Pancreas (tissue), 10 donors: ENCODE results near the gene ARHGEF38. TPM values are rescaled to one million over a fixed set of nuclear protein-coding genes. Genes with fewer than 3 reads are reported as not detected.

ENCODE experiments used
- ATAC-seq, 4 donors: fragments of 200-7000 bp; cut with Tn5 transposase; one replicate each; pipeline versions ENCODE4 v1.8.0 to v1.9.1; 2020; ENCODE audit warnings: mild to moderate bottlenecking in 4 of 4, moderate library complexity in 4 of 4
- DNase-seq, 6 donors: peaks; one replicate each; pipeline ENCODE4 v3.0.0-alpha.2; 2020
- FAIRE-seq: peaks from 2 replicates; lab custom pipeline; 2012; peaks lifted over from hg19 to GRCh38; lab: Jason Lieb, UNC
- H3K27ac ChIP-seq, 4 donors: fragments of 200-600 bp; sonication (generic); 1 replicate in 3 of 4; 2 replicates in 1 of 4; pipeline versions ENCODE4 v1.5.0 to v1.8.0; 2020
- H3K27me3 ChIP-seq, 4 donors: fragments of 200-600 bp; one replicate each; pipeline ENCODE4 v1.8.0; 2021
- H3K36me3 ChIP-seq, 3 donors: fragments of 200-600 bp; sonication (generic) in 1 of 3; one replicate each; pipeline versions ENCODE4 v1.5.0 to v1.8.0; 2020 to 2021
- H3K4me1 ChIP-seq, 3 donors: fragments of 200-600 bp; one replicate each; pipeline ENCODE4 v1.8.0; 2021
- H3K4me3 ChIP-seq, 4 donors: fragments of 200-600 bp; sonication (generic) in 2 of 4; one replicate each; pipeline versions ENCODE4 v1.5.0 to v1.8.0; 2020 to 2021
- H3K9me3 ChIP-seq, 4 donors: fragments of 200-600 bp; one replicate each; pipeline ENCODE4 v1.8.0; 2021
- WGBS, 2 donors: extraction: QIAGEN DNeasy Blood & Tissue Kit; methylation state at CpG; one replicate each; pipeline ENCODE4 v1.1.7; 2013; 5-methylcytosine and 5-hydroxymethylcytosine counted together
- intact Hi-C, 3 donors: fragments of 100-400 bp; cut with DNase I; formaldehyde crosslinking; loops; one replicate each; pipeline versions ENCODE4 v1.11.1 to v1.14.2; 2022
- polyA plus RNA-seq, 2 donors: library from polyadenylated mRNA; stranded (reverse); fragments of 200-250 nt; gene quantifications; one replicate each; pipeline ENCODE4 v1.2.3, GENCODE V29; 2013
- total RNA-seq, 6 donors: library from RNA; stranded (reverse); fragmentation: NEBNext Ultra II Directional in 4 of 6; extraction: Animal tissue kit (Norgen Biotek cat#: 25700) in 4 of 6; gene quantifications; one replicate each; pipeline versions ENCODE4 v1.2.1 to v1.2.4, GENCODE V29; 2021 to 2023
- TF ChIP-seq, protein P1 (sequence below), 4 donors: fragments of 200-600 bp; sonication (generic) in 3 of 4; IDR thresholded peaks; one replicate each; pipeline versions ENCODE4 v1.5.0 to v1.8.0; 2021; ENCODE audit warnings: antibody characterized with exemption in 4 of 4
- donor health status: healthy with polysubstance abuse.
- donor health status: DM: no; HTN: no; CAD: no; lungs with moderate emphysema.
- donor health status: DM: no; HTN: no; CAD: no.
- donor health status: control.
- donor health status: control.
- donor health status: Bipolar disorder and iron deficiency.
- donor health status: DM: yes; HTN: yes; CAD: no.
- donor health status: DM: no; HTN: no; CAD: no.
- donor health status: DM: no; HTN: no; CAD: no.
- donor health status: DM: yes; HTN: yes; CAD: no.

ARHGEF38 gene
- total and polyA plus RNA-seq, 8 donors, result 5.0 to 19.2 (median 8.2) TPM

DNA sequence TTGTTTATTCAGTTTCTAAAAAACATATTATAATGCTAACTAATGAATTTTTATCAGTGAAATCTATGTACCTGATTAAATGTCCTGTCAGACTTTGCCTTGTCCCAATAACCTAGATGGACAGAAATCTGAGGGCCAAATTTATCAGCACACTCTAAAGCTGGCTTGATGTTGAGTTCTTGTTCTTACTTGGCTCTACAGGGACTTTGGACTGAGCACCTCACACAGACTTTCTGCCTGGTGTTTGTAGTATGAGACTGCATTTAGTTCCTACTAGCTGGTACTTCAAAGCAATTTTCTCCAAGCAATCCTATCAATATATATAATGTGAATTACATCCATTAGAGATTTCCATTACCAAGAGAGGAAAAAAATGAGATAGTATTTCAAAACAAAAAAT lies 118.3 kb downstream of the ARHGEF38 start:
- DNase-seq (no peak), ATAC-seq (peak; percentile 56 to 70 (median 64)), FAIRE-seq (no peak)
- H3K27ac ChIP-seq, result no peak overlapping the region
- H3K9me3 ChIP-seq, result no peaks in the 10 kb centered on the region
- TF ChIP-seq, protein P1, sequence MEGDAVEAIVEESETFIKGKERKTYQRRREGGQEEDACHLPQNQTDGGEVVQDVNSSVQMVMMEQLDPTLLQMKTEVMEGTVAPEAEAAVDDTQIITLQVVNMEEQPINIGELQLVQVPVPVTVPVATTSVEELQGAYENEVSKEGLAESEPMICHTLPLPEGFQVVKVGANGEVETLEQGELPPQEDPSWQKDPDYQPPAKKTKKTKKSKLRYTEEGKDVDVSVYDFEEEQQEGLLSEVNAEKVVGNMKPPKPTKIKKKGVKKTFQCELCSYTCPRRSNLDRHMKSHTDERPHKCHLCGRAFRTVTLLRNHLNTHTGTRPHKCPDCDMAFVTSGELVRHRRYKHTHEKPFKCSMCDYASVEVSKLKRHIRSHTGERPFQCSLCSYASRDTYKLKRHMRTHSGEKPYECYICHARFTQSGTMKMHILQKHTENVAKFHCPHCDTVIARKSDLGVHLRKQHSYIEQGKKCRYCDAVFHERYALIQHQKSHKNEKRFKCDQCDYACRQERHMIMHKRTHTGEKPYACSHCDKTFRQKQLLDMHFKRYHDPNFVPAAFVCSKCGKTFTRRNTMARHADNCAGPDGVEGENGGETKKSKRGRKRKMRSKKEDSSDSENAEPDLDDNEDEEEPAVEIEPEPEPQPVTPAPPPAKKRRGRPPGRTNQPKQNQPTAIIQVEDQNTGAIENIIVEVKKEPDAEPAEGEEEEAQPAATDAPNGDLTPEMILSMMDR (IDR thresholded peaks at IDR 0.05), result no peak
- H3K4me1 ChIP-seq, result no peaks in the 10 kb centered on the region
- H3K36me3 ChIP-seq, result peaks cover 0 to 13% (median 0%) of the 10 kb centered on the region in 3 donors
- intact Hi-C loops, result no loop called here
- H3K4me3 ChIP-seq, result no peak overlapping the region
- H3K27me3 ChIP-seq, result no peaks in the 10 kb centered on the region

DNA sequence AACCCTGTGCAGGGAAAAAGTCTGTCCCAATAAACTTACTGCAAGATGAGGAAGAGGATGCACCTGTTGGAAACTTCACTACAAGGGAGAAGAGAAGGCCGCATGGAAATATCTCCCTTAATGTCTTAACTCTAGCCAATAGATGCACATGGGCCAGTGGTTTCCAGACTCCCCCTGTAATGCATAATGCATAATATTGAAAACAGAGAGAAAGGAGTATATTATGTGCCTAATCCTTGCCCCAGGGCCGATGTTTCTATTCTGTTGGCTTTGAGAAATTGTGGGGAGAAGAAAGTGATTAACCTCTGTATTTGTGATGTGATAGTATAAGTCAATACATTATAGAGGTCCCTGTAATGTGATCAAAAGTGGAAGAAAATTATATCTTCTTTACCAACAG lies 118.9 kb downstream of the ARHGEF38 start:
- Histone ChIP-seq H3K27me3 (no peaks in the 10 kb centered on the region), H3K9me3 (no peaks in the 10 kb centered on the region), H3K36me3 (peaks cover 0 to 13% (median 0%) of the 10 kb centered on the region in 3 donors), H3K27ac (no peak overlapping the region), H3K4me1 (no peaks in the 10 kb centered on the region), H3K4me3 (no peak overlapping the region)
- FAIRE-seq (no peak), DNase-seq (no peak), ATAC-seq (no peak)
- intact Hi-C loops, result no loop called here
- WGBS, 2 donors, result 75 to 76% methylated on average over 2 of the region's 2 CpGs
- TF ChIP-seq, protein P1 (IDR thresholded peaks at IDR 0.05), result no peak

DNA sequence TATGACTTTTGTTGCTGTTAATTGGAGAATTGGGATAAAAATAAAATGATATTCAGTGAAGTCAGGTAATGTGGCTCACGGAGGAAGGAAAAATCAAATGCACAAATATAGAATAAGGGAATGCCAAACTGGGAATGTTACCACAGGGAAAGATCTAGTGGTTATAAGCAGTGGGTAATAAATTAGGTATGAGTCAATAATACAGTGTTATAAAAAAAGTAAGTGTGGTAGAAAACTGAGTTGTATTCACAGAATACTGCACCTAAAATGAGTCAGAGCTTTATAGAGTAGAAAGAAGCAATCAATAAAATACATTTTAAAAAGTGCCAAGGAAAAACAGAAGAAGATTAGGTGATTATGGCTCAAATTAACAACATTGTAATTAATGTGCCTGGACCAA lies 121.6 kb downstream of the ARHGEF38 start:
- TF ChIP-seq, protein P1 (IDR thresholded peaks at IDR 0.05), result no peak
- FAIRE-seq (no peak), DNase-seq (no peak), ATAC-seq (no peak)
- H3K36me3 ChIP-seq, result no peaks in the 10 kb centered on the region
- intact Hi-C loops, result no loop called here
- WGBS, 2 donors, result 78 to 86% methylated on average over 1 of the region's 1 CpG
- H3K9me3 ChIP-seq, result no peaks in the 10 kb centered on the region
- H3K27ac ChIP-seq, result no peak overlapping the region
- H3K4me3 ChIP-seq, result no peak overlapping the region
- no peaks in the 10 kb centered on the region for H3K27me3 ChIP-seq
- H3K4me1 ChIP-seq, result peaks cover 0 to 6% (median 0%) of the 10 kb centered on the region in 3 donors

DNA sequence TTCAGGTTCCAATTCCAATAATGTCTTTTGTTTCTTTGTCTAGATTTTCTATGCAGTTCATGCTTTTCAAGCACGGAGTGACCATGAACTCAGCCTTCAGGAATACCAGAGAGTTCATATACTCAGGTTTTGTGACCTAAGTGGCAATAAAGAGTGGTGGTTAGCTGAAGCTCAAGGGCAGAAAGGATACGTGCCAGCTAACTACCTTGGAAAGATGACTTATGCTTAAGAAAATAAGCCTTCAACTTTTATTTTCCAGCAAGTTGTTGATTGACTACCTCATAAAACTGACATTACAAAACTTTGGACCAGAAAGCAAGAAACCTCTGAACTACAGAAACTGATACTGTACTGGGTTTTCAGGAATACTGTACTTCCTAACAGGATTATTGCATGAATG lies 125.3 kb downstream of the ARHGEF38 start:
- Histone ChIP-seq H3K36me3 (no peaks in the 10 kb centered on the region), H3K9me3 (no peaks in the 10 kb centered on the region), H3K27ac (no peak overlapping the region), H3K4me3 (no peak overlapping the region), H3K27me3 (no peaks in the 10 kb centered on the region), H3K4me1 (peaks cover 19 to 29% (median 21%) of the 10 kb centered on the region in 3 donors)
- TF ChIP-seq, protein P1 (IDR thresholded peaks at IDR 0.05), result no peak
- FAIRE-seq (no peak), DNase-seq (no peak), ATAC-seq (no peak)
- intact Hi-C loops, result no loop called here
- 54 to 62% methylated on average over 2 of the region's 2 CpGs for WGBS, 2 donors

DNA sequence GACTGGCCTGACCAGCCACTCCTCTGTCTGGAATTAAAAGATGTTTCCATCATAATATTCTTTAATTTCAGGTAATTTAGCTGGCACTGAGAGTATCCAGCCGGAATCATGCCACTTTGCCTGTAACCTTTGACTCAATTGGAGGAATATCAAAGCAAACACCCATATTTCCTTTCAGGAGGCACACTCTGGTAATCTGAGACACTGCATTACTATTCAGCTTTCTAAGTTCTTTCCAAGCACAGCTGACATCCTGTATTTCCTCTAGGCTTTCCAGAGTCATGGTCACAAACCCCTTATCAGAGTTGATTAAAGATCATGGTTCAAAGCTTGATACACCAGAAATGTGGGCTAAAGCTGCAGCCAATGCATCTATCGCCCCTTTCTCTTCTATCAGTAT lies 126.8 kb downstream of the ARHGEF38 start:
- peaks cover 30 to 33% (median 30%) of the 10 kb centered on the region in 3 donors for H3K4me1 ChIP-seq
- DNase-seq (peak in 1 of 6 donors; percentile 5), FAIRE-seq (no peak), ATAC-seq (peak; percentile 57 to 70 (median 63))
- 31 to 34% methylated on average over 2 of the region's 2 CpGs for WGBS, 2 donors
- no peak overlapping the region for H3K4me3 ChIP-seq
- H3K36me3 ChIP-seq, result no peaks in the 10 kb centered on the region
- H3K27me3 ChIP-seq, result no peaks in the 10 kb centered on the region
- intact Hi-C loops, result no loop called here
- no peaks in the 10 kb centered on the region for H3K9me3 ChIP-seq
- peak overlapping the region in 2 of 4 donors; percentile 20 to 22 for H3K27ac ChIP-seq
- TF ChIP-seq, protein P1 (IDR thresholded peaks at IDR 0.05), result no peak
